Small intestine (tissue), 7 donors: ENCODE data around the gene CXCL1. TPM values are rescaled to one million over a fixed set of nuclear protein-coding genes. Genes with fewer than 3 reads are reported as not detected.

Experiments
- DNase-seq, 2 donors: peaks; one replicate each; pipeline versions ENCODE4 v3.0.0 to v3.0.0-alpha.2; 2013
- FAIRE-seq: peaks from 2 replicates; lab custom pipeline; 2012; peaks lifted over from hg19 to GRCh38; lab: Jason Lieb, UNC
- H3K27ac ChIP-seq, 3 donors: one replicate each; pipeline ENCODE4 v1.5.1; 2013; ENCODE audit warnings: low read length in 2 of 3, mild to moderate bottlenecking in 2 of 3, control low read depth in 1 of 3, inconsistent platforms in 1 of 3, low read depth in 1 of 3, moderate library complexity in 1 of 3
- H3K27me3 ChIP-seq, 3 donors: one replicate each; pipeline ENCODE4 v1.6.1; 2013; ENCODE audit warnings: low read length in 3 of 3, inconsistent platforms in 1 of 3; ENCODE audit not compliant: control insufficient read depth in 3 of 3, insufficient read depth in 3 of 3
- H3K36me3 ChIP-seq, 3 donors: one replicate each; pipeline ENCODE4 v1.6.1; 2013; ENCODE audit warnings: low read length in 3 of 3, inconsistent platforms in 1 of 3, low read depth in 1 of 3, mild to moderate bottlenecking in 1 of 3, moderate library complexity in 1 of 3; ENCODE audit not compliant: control insufficient read depth in 3 of 3, insufficient read depth in 2 of 3
- H3K4me1 ChIP-seq, 3 donors: one replicate each; pipeline ENCODE4 v1.6.1; 2013; ENCODE audit warnings: low read length in 2 of 3, inconsistent platforms in 1 of 3, low read depth in 1 of 3, mild to moderate bottlenecking in 1 of 3, moderate library complexity in 1 of 3; ENCODE audit not compliant: control insufficient read depth in 3 of 3, insufficient read depth in 2 of 3
- H3K4me3 ChIP-seq, 3 donors: one replicate each; pipeline ENCODE4 v1.5.1; 2013; ENCODE audit warnings: low read length in 3 of 3, control low read depth in 1 of 3, inconsistent platforms in 1 of 3, low read depth in 1 of 3, mild to moderate bottlenecking in 1 of 3, moderate library complexity in 1 of 3
- H3K9me3 ChIP-seq, 2 donors: one replicate each; pipeline ENCODE4 v1.6.1; 2013; ENCODE audit warnings: low read depth in 1 of 2, low read length in 1 of 2; ENCODE audit not compliant: control insufficient read depth in 2 of 2, insufficient read depth in 1 of 2
- WGBS, 3 donors: extraction: QIAGEN DNeasy Blood & Tissue Kit; methylation state at CpG; one replicate each; pipeline ENCODE4 v1.1.7; 2013; 5-methylcytosine and 5-hydroxymethylcytosine counted together
- polyA plus RNA-seq, 4 donors: library from polyadenylated mRNA; stranded (reverse) in 3 of 4; unstranded in 1 of 4; fragments of 200-250 nt in 3 of 4; fragments of 120-200 nt in 1 of 4; gene quantifications; one replicate each; pipeline versions ENCODE4 v1.2.1 to v1.2.3, GENCODE V29; 2013
- donor health status: healthy with polysubstance abuse.
- donor health status: control.
- donor health status: control.
- donor health status: Bipolar disorder and iron deficiency.
- donor health status: healthy.

CXCL1 gene
- polyA plus RNA-seq, 4 donors: 2.9 to 13.8 (median 10.1) TPM

- Histone ChIP-seq H3K27ac (no peak overlapping the region), H3K4me1 (no peaks in the 10 kb centered on the region), H3K4me3 (no peak overlapping the region), H3K9me3 (no peaks in the 10 kb centered on the region), H3K36me3 (no peaks in the 10 kb centered on the region), H3K27me3 (peaks cover 0 to 16% (median 3%) of the 10 kb centered on the region in 3 donors)
- DNase-seq (no peak), FAIRE-seq (no peak)
- WGBS, 3 donors: 65 to 74% (median 71%) methylated on average over 4 of the region's 4 CpGs
Measured at GRCh38 chr4:73855406-73855805, 13.8 kb upstream of the CXCL1 start.

- Histone ChIP-seq H3K27ac (no peak overlapping the region), H3K9me3 (no peaks in the 10 kb centered on the region), H3K4me1 (no peaks in the 10 kb centered on the region), H3K4me3 (no peak overlapping the region), H3K36me3 (no peaks in the 10 kb centered on the region), H3K27me3 (peaks cover 0 to 16% (median 3%) of the 10 kb centered on the region in 3 donors)
- DNase-seq: no peak
- FAIRE-seq: no peak
Measured at GRCh38 chr4:73856518-73856917, 12.7 kb upstream of the CXCL1 start.

- H3K4me1 ChIP-seq: no peaks in the 10 kb centered on the region
- no peaks in the 10 kb centered on the region for H3K27me3 ChIP-seq
- H3K9me3 ChIP-seq: no peaks in the 10 kb centered on the region
- H3K36me3 ChIP-seq: no peaks in the 10 kb centered on the region
- H3K27ac ChIP-seq: no peak overlapping the region
- FAIRE-seq: no peak
- no peak overlapping the region for H3K4me3 ChIP-seq
- DNase-seq: peak in 1 of 2 donors; percentile 5
Measured at GRCh38 chr4:73859614-73860088, 9.5 kb upstream of the CXCL1 start.

- DNase-seq: peak in 1 of 2 donors; percentile 35
- H3K9me3 ChIP-seq: no peaks in the 10 kb centered on the region
- no peak overlapping the region for H3K27ac ChIP-seq
- no peak overlapping the region for H3K4me3 ChIP-seq
- H3K27me3 ChIP-seq: no peaks in the 10 kb centered on the region
- no peak for FAIRE-seq
- no peaks in the 10 kb centered on the region for H3K36me3 ChIP-seq
- H3K4me1 ChIP-seq: no peaks in the 10 kb centered on the region
- whole genome bisulfite sequencing, 3 donors: 12 to 41% (median 29%) methylated on average over 4 of the region's 4 CpGs
Measured at GRCh38 chr4:73860181-73860580, 9.0 kb upstream of the CXCL1 start.

GRCh38 chr4:73860917-73861316 is 8.3 kb upstream of the CXCL1 start:
- no peaks in the 10 kb centered on the region for H3K4me1 ChIP-seq
- no peak overlapping the region for H3K4me3 ChIP-seq
- DNase-seq (no peak), FAIRE-seq (no peak)
- no peaks in the 10 kb centered on the region for H3K9me3 ChIP-seq
- H3K27me3 ChIP-seq: no peaks in the 10 kb centered on the region
- H3K27ac ChIP-seq: no peak overlapping the region
- 72 to 85% (median 75%) methylated on average over 3 of the region's 3 CpGs for WGBS, 3 donors
- H3K36me3 ChIP-seq: no peaks in the 10 kb centered on the region

GRCh38 chr4:73862322-73862721 is 6.9 kb upstream of the CXCL1 start:
- H3K27me3 ChIP-seq: no peaks in the 10 kb centered on the region
- H3K36me3 ChIP-seq: no peaks in the 10 kb centered on the region
- WGBS, 3 donors: 79 to 88% (median 81%) methylated on average over 1 of the region's 1 CpG
- no peak overlapping the region for H3K27ac ChIP-seq
- FAIRE-seq: no peak
- DNase-seq: no peak
- no peak overlapping the region for H3K4me3 ChIP-seq
- H3K9me3 ChIP-seq: no peaks in the 10 kb centered on the region
- H3K4me1 ChIP-seq: peaks cover 0 to 5% (median 0%) of the 10 kb centered on the region in 3 donors

GRCh38 chr4:73864365-73864764 is 4.8 kb upstream of the CXCL1 start:
- FAIRE-seq: no peak

GRCh38 chr4:73864961-73865360 is 4.2 kb upstream of the CXCL1 start:
- no peaks in the 10 kb centered on the region for H3K36me3 ChIP-seq
- no peaks in the 10 kb centered on the region for H3K9me3 ChIP-seq
- no peak overlapping the region for H3K27ac ChIP-seq
- no peaks in the 10 kb centered on the region for H3K27me3 ChIP-seq
- FAIRE-seq: no peak
- no peak for DNase-seq
- H3K4me3 ChIP-seq: no peak overlapping the region
- WGBS, 3 donors: 74 to 82% (median 77%) methylated on average over 8 of the region's 8 CpGs
- peaks cover 0 to 8% (median 0%) of the 10 kb centered on the region in 3 donors for H3K4me1 ChIP-seq

More at GRCh38 chr4:73864365-73864764, 4.8 kb upstream of the CXCL1 start:
- WGBS, 3 donors: 57 to 70% (median 58%) methylated on average over 2 of the region's 2 CpGs
- Histone ChIP-seq H3K36me3 (no peaks in the 10 kb centered on the region), H3K9me3 (no peaks in the 10 kb centered on the region), H3K4me3 (no peak overlapping the region), H3K27ac (no peak overlapping the region), H3K27me3 (no peaks in the 10 kb centered on the region), H3K4me1 (peaks cover 0 to 5% (median 0%) of the 10 kb centered on the region in 3 donors)
- peak; percentile 30 to 32 for DNase-seq

- Histone ChIP-seq H3K9me3 (no peaks in the 10 kb centered on the region), H3K4me3 (no peak overlapping the region), H3K27ac (no peak overlapping the region), H3K27me3 (no peaks in the 10 kb centered on the region), H3K4me1 (peaks cover 0 to 10% (median 0%) of the 10 kb centered on the region in 3 donors), H3K36me3 (no peaks in the 10 kb centered on the region)
- peak; percentile 81 for FAIRE-seq
- DNase-seq: no peak
- WGBS, 3 donors: 72 to 76% (median 75%) methylated on average over 5 of the region's 5 CpGs
Measured at GRCh38 chr4:73865431-73866096, 3.6 kb upstream of the CXCL1 start.
